Astrocyte (in vitro differentiated cells and primary cell): ENCODE data around the gene LRCOL1. TPM values are rescaled to one million over a fixed set of nuclear protein-coding genes. Genes with fewer than 3 reads are reported as not detected.

ENCODE experiments used
- DNase-seq: peaks from one replicate; pipeline ENCODE4 v3.0.0-alpha.2; 2010; ENCODE audit warnings: low read depth
- FAIRE-seq: peaks from 2 replicates; lab custom pipeline; 2011; peaks lifted over from hg19 to GRCh38; lab: Jason Lieb, UNC
- H2AFZ ChIP-seq: 2 replicates; pipeline ENCODE4 v1.6.0; 2012; ENCODE audit warnings: low read depth, low read length, inconsistent platforms
- H3K27ac ChIP-seq: 2 replicates; pipeline ENCODE4 v1.5.1; 2011; ENCODE audit warnings: low read depth, low read length, inconsistent platforms
- H3K27me3 ChIP-seq: 2 replicates; pipeline ENCODE4 v1.6.0; 2011; ENCODE audit warnings: low read length, inconsistent platforms; ENCODE audit not compliant: insufficient read depth
- H3K36me3 ChIP-seq: 2 replicates; pipeline ENCODE4 v1.5.1; 2011; ENCODE audit warnings: low read length, inconsistent platforms; ENCODE audit not compliant: insufficient read depth
- H3K4me1 ChIP-seq: 2 replicates; pipeline ENCODE4 v1.5.1; 2011; ENCODE audit warnings: low read length, inconsistent platforms; ENCODE audit not compliant: insufficient read depth
- H3K4me2 ChIP-seq: 2 replicates; pipeline ENCODE4 v1.6.0; 2012; ENCODE audit warnings: low read length, inconsistent platforms
- H3K4me3 ChIP-seq: 2 replicates; pipeline ENCODE4 v1.5.1; 2011; ENCODE audit warnings: low read depth, mild to moderate bottlenecking, low read length, inconsistent platforms; ENCODE audit not compliant: insufficient read depth
- H3K79me2 ChIP-seq: 2 replicates; pipeline ENCODE4 v1.6.0; 2012; ENCODE audit warnings: mild to moderate bottlenecking, low read length, inconsistent platforms; ENCODE audit not compliant: insufficient read depth
- H3K9ac ChIP-seq: 2 replicates; pipeline ENCODE4 v1.6.0; 2012; ENCODE audit warnings: mild to moderate bottlenecking, low read length, inconsistent platforms
- H3K9me3 ChIP-seq: 2 replicates; pipeline ENCODE4 v1.5.1; 2012; ENCODE audit warnings: low read depth, mild to moderate bottlenecking, low read length, inconsistent platforms; ENCODE audit not compliant: insufficient read depth
- H4K20me1 ChIP-seq: 2 replicates; pipeline ENCODE4 v1.6.0; 2012; ENCODE audit warnings: low read length, inconsistent platforms; ENCODE audit not compliant: insufficient read depth
- H3K27ac Mint-ChIP-seq: one replicate; pipeline ENCODE4 v1.8.0; 2021; ENCODE audit warnings: mild to moderate bottlenecking, mixed read lengths; ENCODE audit not compliant: unreplicated experiment
- H3K27me3 Mint-ChIP-seq: one replicate; pipeline ENCODE4 v1.8.0; 2021; ENCODE audit warnings: low read depth, mixed read lengths; ENCODE audit not compliant: unreplicated experiment
- H3K36me3 Mint-ChIP-seq: one replicate; pipeline ENCODE4 v1.8.0; 2021; ENCODE audit warnings: low read depth, mixed read lengths; ENCODE audit not compliant: unreplicated experiment
- H3K4me1 Mint-ChIP-seq: one replicate; pipeline ENCODE4 v1.8.0; 2021; ENCODE audit warnings: low read depth, mixed read lengths; ENCODE audit not compliant: unreplicated experiment
- H3K4me3 Mint-ChIP-seq: one replicate; pipeline ENCODE4 v1.8.0; 2021; ENCODE audit warnings: mild to moderate bottlenecking, moderate library complexity, mixed read lengths; ENCODE audit not compliant: unreplicated experiment
- H3K9me3 Mint-ChIP-seq: one replicate; pipeline ENCODE4 v1.8.0; 2021; ENCODE audit warnings: mild to moderate bottlenecking, mixed read lengths; ENCODE audit not compliant: unreplicated experiment
- EZH2 ChIP-seq: IDR thresholded peaks from 2 replicates; pipeline ENCODE4 v1.6.1; 2012; ENCODE audit warnings: mild to moderate bottlenecking, low read length, inconsistent platforms; ENCODE audit not compliant: insufficient read depth
- total RNA-seq: library from RNA; stranded (reverse); gene quantifications from 2 replicates; pipeline ENCODE4 v1.2.1, GENCODE V29; 2021
- TF ChIP-seq, protein P1 (sequence below): IDR thresholded peaks from 2 replicates; pipeline ENCODE4 v1.5.1; 2011; ENCODE audit warnings: low read depth, mild to moderate bottlenecking, inconsistent platforms, low read length, moderate library complexity; ENCODE audit not compliant: insufficient read depth

LRCOL1 gene
- total RNA-seq, 1 donor from 2014 or later, result not detected

DNA sequence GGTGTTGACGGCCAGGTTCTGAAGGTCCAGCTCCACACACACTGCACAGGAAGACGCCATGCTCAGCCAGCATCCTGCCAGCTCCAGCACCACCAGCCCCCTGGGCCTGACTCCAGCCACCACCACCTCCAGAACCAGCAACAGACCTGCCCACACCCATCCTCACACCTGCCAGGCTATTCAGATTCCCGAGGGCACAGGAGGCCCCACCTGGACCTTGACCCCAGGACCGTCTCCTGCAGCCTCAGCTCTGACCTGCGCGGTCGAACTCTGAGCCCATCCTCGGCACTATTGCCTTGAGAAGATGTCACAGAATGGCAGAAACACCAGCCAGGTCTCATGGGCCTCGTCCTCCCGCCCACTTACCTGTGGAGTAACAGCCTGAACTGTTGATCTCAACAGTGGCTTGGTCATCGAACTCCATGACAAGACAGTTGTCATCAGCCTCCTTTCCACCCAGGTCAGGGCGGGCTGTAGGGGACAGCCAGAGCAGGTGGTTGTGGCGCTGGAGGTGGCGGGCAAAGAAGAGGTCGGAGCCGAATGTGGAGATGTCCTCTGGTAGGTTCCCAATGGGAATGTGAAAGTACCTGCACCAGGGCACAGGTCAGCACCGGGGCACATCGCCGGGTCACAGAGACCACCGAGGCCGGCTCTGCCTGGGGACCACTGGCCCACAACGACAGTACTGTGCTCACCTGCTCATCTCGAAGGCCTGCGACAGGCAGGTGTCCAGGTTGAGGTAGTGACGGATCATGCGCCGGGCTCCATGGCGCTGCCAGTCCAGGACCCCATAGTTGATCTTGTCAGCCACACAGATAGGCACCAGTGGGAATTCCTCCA is 31.6 kb upstream of the LRCOL1 start:
- Mint-ChIP-seq H3K27me3 (peaks cover 7% of the 10 kb centered on the region), H3K9me3 (no peaks in the 10 kb centered on the region), H3K36me3 (peaks cover 13% of the 10 kb centered on the region), H3K4me3 (no peak overlapping the region), H3K27ac (no peak overlapping the region), H3K4me1 (peaks cover 3% of the 10 kb centered on the region)
- Histone ChIP-seq H3K27ac (no peak overlapping the region), H3K4me1 (no peaks in the 10 kb centered on the region), H3K9me3 (no peaks in the 10 kb centered on the region), H3K79me2 (no peaks in the 10 kb centered on the region), H2AFZ (no peak overlapping the region), H3K4me2 (no peak overlapping the region), H3K4me3 (no peak overlapping the region), H3K9ac (no peak overlapping the region), H3K27me3 (no peaks in the 10 kb centered on the region), H4K20me1 (peaks cover 4% of the 10 kb centered on the region), H3K36me3 (peaks cover 3% of the 10 kb centered on the region)
- DNase-seq, result no peak
- TF ChIP-seq, protein P1, sequence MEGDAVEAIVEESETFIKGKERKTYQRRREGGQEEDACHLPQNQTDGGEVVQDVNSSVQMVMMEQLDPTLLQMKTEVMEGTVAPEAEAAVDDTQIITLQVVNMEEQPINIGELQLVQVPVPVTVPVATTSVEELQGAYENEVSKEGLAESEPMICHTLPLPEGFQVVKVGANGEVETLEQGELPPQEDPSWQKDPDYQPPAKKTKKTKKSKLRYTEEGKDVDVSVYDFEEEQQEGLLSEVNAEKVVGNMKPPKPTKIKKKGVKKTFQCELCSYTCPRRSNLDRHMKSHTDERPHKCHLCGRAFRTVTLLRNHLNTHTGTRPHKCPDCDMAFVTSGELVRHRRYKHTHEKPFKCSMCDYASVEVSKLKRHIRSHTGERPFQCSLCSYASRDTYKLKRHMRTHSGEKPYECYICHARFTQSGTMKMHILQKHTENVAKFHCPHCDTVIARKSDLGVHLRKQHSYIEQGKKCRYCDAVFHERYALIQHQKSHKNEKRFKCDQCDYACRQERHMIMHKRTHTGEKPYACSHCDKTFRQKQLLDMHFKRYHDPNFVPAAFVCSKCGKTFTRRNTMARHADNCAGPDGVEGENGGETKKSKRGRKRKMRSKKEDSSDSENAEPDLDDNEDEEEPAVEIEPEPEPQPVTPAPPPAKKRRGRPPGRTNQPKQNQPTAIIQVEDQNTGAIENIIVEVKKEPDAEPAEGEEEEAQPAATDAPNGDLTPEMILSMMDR, result no peak
- no peak for TF ChIP-seq EZH2
- FAIRE-seq, result no peak

DNA sequence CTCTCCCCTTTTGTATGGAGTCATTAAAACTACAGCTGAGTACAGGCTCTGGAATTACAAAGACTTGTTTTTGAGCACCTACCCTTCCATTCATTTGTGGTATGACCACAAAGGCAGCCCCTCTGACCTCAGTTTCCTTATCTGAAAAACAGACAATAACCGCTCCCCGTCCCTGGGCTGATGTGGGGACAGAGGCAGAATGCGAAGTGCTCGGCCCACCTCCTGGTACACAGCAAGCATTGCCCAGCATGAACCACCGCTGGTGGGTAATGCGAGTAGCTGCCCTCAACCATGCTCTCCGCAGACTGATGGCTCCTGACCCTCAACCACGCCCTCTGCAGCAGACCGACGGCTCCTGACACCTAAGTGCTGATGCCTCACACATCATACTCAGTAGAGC is 30.6 kb upstream of the LRCOL1 start:
- Histone ChIP-seq H3K4me1 (no peaks in the 10 kb centered on the region), H4K20me1 (peaks cover 4% of the 10 kb centered on the region), H3K36me3 (peaks cover 6% of the 10 kb centered on the region), H3K27me3 (no peaks in the 10 kb centered on the region), H3K9me3 (no peaks in the 10 kb centered on the region), H3K9ac (no peak overlapping the region), H3K4me3 (no peak overlapping the region), H3K4me2 (no peak overlapping the region), H3K27ac (no peak overlapping the region), H3K79me2 (no peaks in the 10 kb centered on the region), H2AFZ (no peak overlapping the region)
- no peak for DNase-seq
- H3K4me3 Mint-ChIP-seq, result no peak overlapping the region
- TF ChIP-seq EZH2, result no peak
- TF ChIP-seq, protein P1, result no peak
- H3K4me1 Mint-ChIP-seq, result peaks cover 3% of the 10 kb centered on the region
- no peak overlapping the region for H3K27ac Mint-ChIP-seq
- peaks cover 8% of the 10 kb centered on the region for H3K27me3 Mint-ChIP-seq
- peaks cover 14% of the 10 kb centered on the region for H3K36me3 Mint-ChIP-seq
- H3K9me3 Mint-ChIP-seq, result no peaks in the 10 kb centered on the region
- no peak for FAIRE-seq

DNA sequence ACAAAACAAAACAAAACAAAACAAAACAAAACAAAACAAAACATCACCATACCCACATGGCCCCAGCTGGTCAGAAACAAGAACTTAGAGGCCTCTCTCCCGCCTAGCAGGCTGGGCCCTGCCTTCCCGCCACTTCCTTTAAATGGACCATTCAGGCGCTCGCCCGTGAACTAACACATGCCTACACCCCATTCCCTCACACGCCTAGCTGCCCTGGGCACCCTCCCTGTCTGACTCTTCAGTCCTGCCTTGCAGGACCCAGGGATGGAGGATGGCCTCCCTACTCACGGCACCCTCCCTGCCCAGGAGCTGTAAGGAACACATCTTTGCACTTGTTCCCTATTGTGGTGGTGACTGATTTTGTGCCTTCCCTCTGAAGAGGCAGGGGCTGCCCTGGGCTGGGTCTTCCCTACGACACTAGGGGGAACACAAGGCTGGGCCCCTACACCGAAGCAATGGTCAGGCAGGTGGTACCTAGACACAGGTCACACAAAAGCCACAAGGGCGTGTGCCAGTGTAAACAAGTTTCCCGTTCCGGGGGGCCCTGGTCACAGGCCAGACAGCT is 29.7 kb upstream of the LRCOL1 start:
- H4K20me1 ChIP-seq, result peaks cover 4% of the 10 kb centered on the region
- peaks cover 6% of the 10 kb centered on the region for H3K36me3 ChIP-seq
- no peaks in the 10 kb centered on the region for H3K9me3 ChIP-seq
- DNase-seq (no peak), FAIRE-seq (no peak)
- Mint-ChIP-seq H3K4me3 (no peak overlapping the region), H3K27me3 (peaks cover 17% of the 10 kb centered on the region), H3K4me1 (peaks cover 3% of the 10 kb centered on the region), H3K27ac (no peak overlapping the region), H3K36me3 (peaks cover 17% of the 10 kb centered on the region), H3K9me3 (no peaks in the 10 kb centered on the region)
- no peak overlapping the region for H3K9ac ChIP-seq
- H3K4me1 ChIP-seq, result no peaks in the 10 kb centered on the region
- H3K4me2 ChIP-seq, result no peak overlapping the region
- no peaks in the 10 kb centered on the region for H3K27me3 ChIP-seq
- H2AFZ ChIP-seq, result no peak overlapping the region
- no peak for TF ChIP-seq EZH2
- TF ChIP-seq, protein P1, result no peak
- H3K79me2 ChIP-seq, result no peaks in the 10 kb centered on the region
- no peak overlapping the region for H3K4me3 ChIP-seq
- no peak overlapping the region for H3K27ac ChIP-seq
